OCI-LY7 (cell line): ENCODE data around the gene LAGE3. TPM values are rescaled to one million over a fixed set of nuclear protein-coding genes. Genes with fewer than 3 reads are reported as not detected.

Experiments
- BruUV-seq: library from RNA; stranded (reverse); fragments of 400-500 nt; replicated peaks from 2 replicates; lab custom pipeline; 2021; lab: Mats Ljungman, UMichigan
- CTCF ChIA-PET: fragments of 300-600 bp; sonication (Branson Sonifier 250); formaldehyde crosslinking; loops from one replicate; lab custom pipeline; 2022; ENCODE audit warnings: antibody characterized with exemption; ENCODE audit not compliant: unreplicated experiment; lab: Charles Lee
- POLR2A ChIA-PET: fragments of 300-600 bp; sonication (Branson Sonifier 250); formaldehyde crosslinking; loops from one replicate; lab custom pipeline; 2022; ENCODE audit warnings: antibody characterized with exemption; lab: Charles Lee
- DNase-seq: peaks from one replicate; pipeline ENCODE4 v3.0.0-alpha.2; 2015; ENCODE audit warnings: low spot score
- H2AFZ ChIP-seq: fragments of 200-600 bp; sonication (generic), shearing (Covaris generic); 2 replicates; pipeline ENCODE4 v1.6.1; 2014; ENCODE audit warnings: mild to moderate bottlenecking, antibody characterized with exemption, low read length, moderate library complexity
- H3K27ac ChIP-seq: fragments of 200-600 bp; sonication (generic); 2 replicates; pipeline ENCODE4 v1.5.1; 2014; ENCODE audit warnings: mixed run types, low read depth, mild to moderate bottlenecking, moderate library complexity, low read length, inconsistent platforms; ENCODE audit not compliant: poor library complexity, severe bottlenecking
- H3K36me3 ChIP-seq: fragments of 200-600 bp; sonication (generic); 2 replicates; pipeline ENCODE4 v1.6.1; 2014; ENCODE audit warnings: mild to moderate bottlenecking, antibody characterized with exemption, low read length, moderate library complexity, mixed read lengths; ENCODE audit not compliant: insufficient read depth
- H3K4me1 ChIP-seq: fragments of 200-600 bp; sonication (generic); 2 replicates; pipeline ENCODE4 v1.5.1; 2014; ENCODE audit warnings: mild to moderate bottlenecking, low read length; ENCODE audit not compliant: insufficient read depth, poor library complexity, severe bottlenecking
- H3K4me2 ChIP-seq: fragments of 200-600 bp; sonication (generic); 2 replicates; pipeline ENCODE4 v1.6.1; 2014; ENCODE audit warnings: mild to moderate bottlenecking, low read length
- H3K4me3 ChIP-seq: fragments of 200-600 bp; sonication (generic); 2 replicates; pipeline ENCODE4 v1.5.1; 2014; ENCODE audit warnings: mild to moderate bottlenecking, low read depth, low read length; ENCODE audit not compliant: poor library complexity, severe bottlenecking
- H3K79me2 ChIP-seq: fragments of 200-600 bp; sonication (generic); 2 replicates; pipeline ENCODE4 v1.6.1; 2016; ENCODE audit warnings: low read depth, mild to moderate bottlenecking, low read length, moderate library complexity, mixed read lengths; ENCODE audit not compliant: insufficient read depth
- H3K9me2 ChIP-seq: fragments of 200-600 bp; sonication (generic); 2 replicates; pipeline ENCODE4 v1.6.1; 2016; ENCODE audit warnings: mild to moderate bottlenecking, low read length, mixed read lengths; ENCODE audit not compliant: insufficient read depth
- H3K9me3 ChIP-seq: fragments of 200-600 bp; sonication (generic); 2 replicates; pipeline ENCODE4 v1.6.1; 2014; ENCODE audit warnings: mild to moderate bottlenecking, mixed run types, low read length, mixed read lengths
- H4K20me1 ChIP-seq: fragments of 200-600 bp; sonication (generic); 2 replicates; pipeline ENCODE4 v1.6.1; 2014; ENCODE audit warnings: mild to moderate bottlenecking, antibody characterized with exemption, low read length, moderate library complexity, mixed read lengths; ENCODE audit not compliant: insufficient read depth
- CTCF ChIP-seq: fragments of 200-600 bp; sonication (generic); conservative IDR thresholded peaks from 2 replicates; pipeline ENCODE4 v1.5.1; 2014; ENCODE audit warnings: mild to moderate bottlenecking, antibody characterized with exemption, low read length, moderate library complexity, mixed read lengths
- EZH2phosphoT487 ChIP-seq: fragments of 200-600 bp; sonication (generic); IDR thresholded peaks from 2 replicates; pipeline ENCODE4 v1.6.1; 2018; ENCODE audit warnings: low read depth, borderline replicate concordance, mild to moderate bottlenecking, mixed run types, antibody characterized with exemption, low read length, moderate library complexity, mixed read lengths
- intact Hi-C: fragments of 100-400 bp; cut with micrococcal nuclease; formaldehyde crosslinking; loops from one replicate; pipeline ENCODE4 v1.10.0; 2022; ENCODE audit not compliant: unreplicated experiment
- total RNA-seq, 2 experiments: library from RNA; depleted of rRNA in 1 of 2; stranded (reverse); fragments of >200 nt in 1 of 2; shearing (Covaris generic) in 1 of 2; gene quantifications; 2 replicates each; pipeline ENCODE4 v1.2.3, GENCODE V29; 2014 to 2022

Gene LAGE3
- total RNA-seq, 2 experiments from 2014 or later, result 40.6 to 70.1 TPM

GRCh38 chrX:154458954-154459778 lies 19.9 kb downstream of the LAGE3 start:
- intact Hi-C loops, result no loop called here
- Histone ChIP-seq H3K9me2 (no peaks in the 10 kb centered on the region), H3K4me3 (peak overlapping the region; percentile 61), H3K27ac (no peak overlapping the region), H3K36me3 (no peaks in the 10 kb centered on the region), H4K20me1 (no peaks in the 10 kb centered on the region), H3K79me2 (no peaks in the 10 kb centered on the region), H2AFZ (no peak overlapping the region), H3K4me2 (peak overlapping the region; percentile 64), H3K9me3 (no peaks in the 10 kb centered on the region), H3K4me1 (peaks cover 9% of the 10 kb centered on the region)
- POLR2A ChIA-PET, result no interaction called here
- peak; percentile 13 for DNase-seq
- no TSS peak for BruUV-seq
- no peak for TF ChIP-seq EZH2phosphoT487
- no peak for TF ChIP-seq CTCF
- CTCF ChIA-PET, result interaction anchor here (1.0 kb wide), 1 partner anchor 19 kb away, joined by 3 read pairs; no protein-coding TSS in a partner anchor

GRCh38 chrX:154458116-154458953 lies 20.7 kb downstream of the LAGE3 start, which contains the start of gene PLXNA3:
Gene PLXNA3 (plus strand): TSS chrX:154458281. CDS start chrX:154460184, 1,903 bp downstream.
- intact Hi-C loops, result no loop called here

More at GRCh38 chrX:154458116-154458953, 20.7 kb downstream of the LAGE3 start, which contains the start of gene PLXNA3:
- ChIA-PET CTCF (no interaction called here), POLR2A (interaction anchor here (0.7 kb wide), 1 partner anchor 23 kb away, joined by 3 read pairs; no protein-coding TSS in a partner anchor)
- TF ChIP-seq CTCF (no peak), EZH2phosphoT487 (no peak)
- Histone ChIP-seq H3K4me2 (peak within 1 kb of the TSS; percentile 64), H3K4me1 (peaks cover 9% of the 10 kb centered on the region), H3K36me3 (no peaks in the 10 kb centered on the region), H3K9me2 (no peaks in the 10 kb centered on the region), H3K79me2 (no peaks in the 10 kb centered on the region), H4K20me1 (no peaks in the 10 kb centered on the region), H2AFZ (peak within 1 kb of the TSS; percentile 61; the same call in 1 of the 2 replicates), H3K9me3 (no peaks in the 10 kb centered on the region), H3K4me3 (peak within 1 kb of the TSS; percentile 61), H3K27ac (no peak within 1 kb of the TSS)
- no TSS peak for BruUV-seq
- peak; percentile 48 for DNase-seq
